GM21526 (cell line): Measurements from ENCODE around the gene TRPM1.
"Not testable (repeated sequence)": the region's sequence is repeated elsewhere in the genome, so short reads cannot be mapped to it uniquely, and the experiment has no call there.

ENCODE experiments used
- ATAC-seq: cut with Tn5 transposase; IDR thresholded peaks from one replicate; pipeline ENCODE4 v1.9.1; 2021; ENCODE audit warnings: moderate library complexity; ENCODE audit not compliant: unreplicated experiment, low FRiP score

Gene TRPM1

GRCh38 chr15:31127596-31128261, 26.2 kb upstream of the TRPM1 start:
- no peak for ATAC-seq

GRCh38 chr15:31125061-31125460, 23.5 kb upstream of the TRPM1 start:
- ATAC-seq = no peak

GRCh38 chr15:31116423-31117030, 15.0 kb upstream of the TRPM1 start:
- no peak for ATAC-seq

GRCh38 chr15:31111091-31111647, 9.6 kb upstream of the TRPM1 start:
- no peak for ATAC-seq

- no peak for ATAC-seq
These were observed 7.3 kb upstream of the TRPM1 start for GRCh38 chr15:31108836-31109235.

GRCh38 chr15:31106495-31107300, 5.2 kb upstream of the TRPM1 start:
- ATAC-seq = no peak

GRCh38 chr15:31104003-31104402, 2.5 kb upstream of the TRPM1 start:
- ATAC-seq = no peak

GRCh38 chr15:31102374-31103342, 1.1 kb upstream of the TRPM1 start:
- ATAC-seq = no peak

- ATAC-seq = no peak
These were observed 455 bp upstream of the TRPM1 start for GRCh38 chr15:31102039-31102321.

- ATAC-seq = no peak
These were observed 787 bp downstream of the TRPM1 start for GRCh38 chr15:31100738-31101137.

- ATAC-seq = no peak
These were observed 2.4 kb downstream of the TRPM1 start for GRCh38 chr15:31098953-31099740.

GRCh38 chr15:31098491-31098917, 3.0 kb downstream of the TRPM1 start:
- ATAC-seq = no peak

- no peak for ATAC-seq
These were observed 5.0 kb downstream of the TRPM1 start for GRCh38 chr15:31096563-31096962.

GRCh38 chr15:31091481-31091880, 10.0 kb downstream of the TRPM1 start:
- no peak for ATAC-seq

GRCh38 chr15:31090766-31091165, 10.8 kb downstream of the TRPM1 start:
- no peak for ATAC-seq

GRCh38 chr15:31089368-31090047, 12.0 kb downstream of the TRPM1 start:
- ATAC-seq = no peak

- ATAC-seq = no peak
These were observed 12.7 kb downstream of the TRPM1 start for GRCh38 chr15:31088672-31089367.

GRCh38 chr15:31088041-31088440, 13.5 kb downstream of the TRPM1 start:
- not testable (repeated sequence) for ATAC-seq
